SK-N-SH (cell line): ENCODE data around the gene SEPTIN10. TPM values are rescaled to one million over a fixed set of nuclear protein-coding genes. Genes with fewer than 3 reads are reported as not detected.

Experiments
- CTCF ChIA-PET: fragments of 300-600, 350-600 bp; formaldehyde crosslinking; extraction: SDS; loops from one replicate; lab custom pipeline; 2021; lab: Yijun Ruan, JAX
- POLR2A ChIA-PET: fragments of 350-600 bp; sonication (Branson Sonifier 250); formaldehyde crosslinking; extraction: SDS; loops from one replicate; lab custom pipeline; 2020; ENCODE audit warnings: antibody characterized with exemption, inconsistent platforms; lab: Yijun Ruan, JAX
- DNase-seq: peaks from one replicate; pipeline ENCODE4 v3.0.0; 2012
- H2AFZ ChIP-seq: fragments of 200-600 bp; sonication (generic); 2 replicates; pipeline ENCODE4 v1.8.1; 2016; ENCODE audit warnings: antibody characterized with exemption, mild to moderate bottlenecking, low read depth
- H3F3A ChIP-seq: fragments of 200-600 bp; sonication (generic); replicated peaks from 2 replicates; pipeline ENCODE3; 2016; ENCODE audit warnings: antibody characterized with exemption, mild to moderate bottlenecking; ENCODE audit not compliant: insufficient read depth
- H3K27ac ChIP-seq, 2 experiments: fragments of 200-500 bp in 1 of 2; fragments of 200-600 bp in 1 of 2; sonication (Bioruptor generic) in 1 of 2; sonication (generic), shearing (Covaris generic) in 1 of 2; 2 replicates each; pipeline versions ENCODE4 v1.5.1 to v1.6.1; 2014 to 2016; ENCODE audit warnings: low read depth in 2 of 2, inconsistent platforms in 1 of 2, low read length in 1 of 2, mild to moderate bottlenecking in 1 of 2, mixed read lengths in 1 of 2
- H3K27me3 ChIP-seq: fragments of 200-600 bp; sonication (generic), shearing (Covaris generic); 2 replicates; pipeline ENCODE4 v1.6.1; 2016; ENCODE audit warnings: mixed run types; ENCODE audit not compliant: insufficient read depth
- H3K36me3 ChIP-seq, 2 experiments: fragments of 200-500 bp in 1 of 2; fragments of 200-600 bp in 1 of 2; sonication (Bioruptor generic) in 1 of 2; sonication (generic) in 1 of 2; replicated peaks in 1 of 2; 2 replicates each; pipeline versions ENCODE3 to v1.5.1; 2014 to 2016; ENCODE audit warnings: low read length in 1 of 2, mild to moderate bottlenecking in 1 of 2; ENCODE audit not compliant: insufficient read depth in 2 of 2, control insufficient read depth in 1 of 2
- H3K4me1 ChIP-seq, 2 experiments: fragments of 200-500 bp in 1 of 2; fragments of 200-600 bp in 1 of 2; sonication (Bioruptor generic) in 1 of 2; sonication (generic), shearing (Covaris generic) in 1 of 2; 2 replicates each; pipeline versions ENCODE4 v1.5.1 to v1.6.1; 2014 to 2016; ENCODE audit warnings: low read depth in 1 of 2, low read length in 1 of 2, mixed run types in 1 of 2; ENCODE audit not compliant: insufficient read depth in 2 of 2, control insufficient read depth in 1 of 2
- H3K4me2 ChIP-seq: fragments of 200-600 bp; sonication (generic), shearing (Covaris generic); 2 replicates; pipeline ENCODE4 v1.6.1; 2017; ENCODE audit warnings: mixed run types
- H3K4me3 ChIP-seq, 2 experiments: fragments of 200-500 bp in 1 of 2; fragments of 200-600 bp in 1 of 2; sonication (Bioruptor generic) in 1 of 2; sonication (generic), shearing (Covaris generic) in 1 of 2; 2 replicates each; pipeline versions ENCODE4 v1.5.1 to v1.8.1; 2014 to 2016; ENCODE audit warnings: low read depth in 2 of 2, inconsistent platforms in 1 of 2, low read length in 1 of 2, mild to moderate bottlenecking in 1 of 2, mixed read lengths in 1 of 2, moderate library complexity in 1 of 2
- H3K79me2 ChIP-seq: fragments of 200-600 bp; sonication (generic); 2 replicates; pipeline ENCODE4 v1.8.1; 2017; ENCODE audit warnings: mild to moderate bottlenecking; ENCODE audit not compliant: insufficient read depth
- H3K9ac ChIP-seq: fragments of 200-600 bp; sonication (generic); 2 replicates; pipeline ENCODE4 v1.6.1; 2017; ENCODE audit warnings: mixed run types
- H3K9me2 ChIP-seq: fragments of 200-600 bp; sonication (generic); 2 replicates; pipeline ENCODE4 v1.6.1; 2017; ENCODE audit warnings: mixed run types
- H3K9me3 ChIP-seq: fragments of 200-600 bp; sonication (generic); 2 replicates; pipeline ENCODE4 v1.6.1; 2017; ENCODE audit warnings: mixed run types, mild to moderate bottlenecking, moderate library complexity
- H4K20me1 ChIP-seq: fragments of 200-600 bp; sonication (generic); 2 replicates; pipeline ENCODE4 v1.6.1; 2017; ENCODE audit warnings: mild to moderate bottlenecking, mixed run types; ENCODE audit not compliant: insufficient read depth
- EZH2phosphoT487 ChIP-seq: fragments of 200-600 bp; sonication (generic); IDR thresholded peaks from 2 replicates; pipeline ENCODE4 v1.6.1; 2017; ENCODE audit warnings: low read depth, mixed run types, mild to moderate bottlenecking, antibody characterized with exemption, moderate library complexity, borderline replicate concordance
- NRF1 ChIP-seq: IDR thresholded peaks from 2 replicates; pipeline ENCODE4 v1.6.1; 2012; ENCODE audit warnings: low read depth, mild to moderate bottlenecking, low read length
- RCOR1 ChIP-seq: fragments of 150-350 bp; IDR thresholded peaks from 2 replicates; pipeline ENCODE4 v1.6.1; 2017; ENCODE audit warnings: antibody characterized with exemption, low read length
- RFX5 ChIP-seq: IDR thresholded peaks from 2 replicates; pipeline ENCODE4 v1.6.1; 2012; ENCODE audit warnings: mild to moderate bottlenecking, improper control_type of control experiment, low read length
- TCF12 ChIP-seq: IDR thresholded peaks from 2 replicates; pipeline ENCODE4 v1.4.0; 2012
- USF1 ChIP-seq: IDR thresholded peaks from 2 replicates; pipeline ENCODE4 v1.4.0; 2012; ENCODE audit warnings: low read depth, borderline replicate concordance
- ZBTB33 ChIP-seq: IDR thresholded peaks from 2 replicates; pipeline ENCODE4 v1.4.0; 2012; ENCODE audit warnings: low read depth, borderline replicate concordance
- WGBS: methylation state at CpG from one replicate; pipeline ENCODE4 v1.1.6; 2017; ENCODE audit warnings: low lambda C conversion rate; 5-methylcytosine and 5-hydroxymethylcytosine counted together
- polyA plus RNA-seq, 3 experiments: library from polyadenylated mRNA; depleted of rRNA; stranded (reverse); fragments of >200 nt; gene quantifications; 2 replicates each; pipeline ENCODE4 v1.2.3, GENCODE V29; 2012

Gene SEPTIN10
- polyA plus RNA-seq, 1 of the 3 experiments (the other 2 are of a cell fraction) = 46.5 TPM

- Histone ChIP-seq H3K36me3 (no peaks in the 10 kb centered on the region), H3K9me2 (no peaks in the 10 kb centered on the region), H3K4me2 (no peak overlapping the region), H3K4me1 (no peaks in the 10 kb centered on the region), H3K4me3 (no peak overlapping the region), H3K27ac (no peak overlapping the region), H4K20me1 (no peaks in the 10 kb centered on the region), H2AFZ (no peak overlapping the region), H3K27me3 (no peaks in the 10 kb centered on the region), H3F3A (no peaks in the 10 kb centered on the region)
- POLR2A ChIA-PET = no interaction called here
- no peak for DNase-seq
- no peak for TF ChIP-seq RFX5
- TF ChIP-seq EZH2phosphoT487 = no peak
- no peak for TF ChIP-seq TCF12
- TF ChIP-seq NRF1 = no peak
- TF ChIP-seq ZBTB33 = no peak
- no peak for TF ChIP-seq USF1
- TF ChIP-seq, all 33 proteins: peak for 0
- CTCF ChIA-PET = interaction anchor here (0.9 to 1.3 kb wide), 2 partner anchors 12 to 214 kb away, joined by 4 read pairs; no protein-coding TSS in a partner anchor
- WGBS = 87% methylated on average over 7 of the region's 7 CpGs
- no peak overlapping the region for H3K9ac ChIP-seq
- no peaks in the 10 kb centered on the region for H3K9me3 ChIP-seq
- H3K79me2 ChIP-seq = no peaks in the 10 kb centered on the region
Observed at GRCh38 chr2:109522063-109522374, 91.7 kb downstream of the SEPTIN10 start.

GRCh38 chr2:109521233-109522062 lies 92.3 kb downstream of the SEPTIN10 start:
- no peaks in the 10 kb centered on the region for H3K4me1 ChIP-seq
- no peaks in the 10 kb centered on the region for H4K20me1 ChIP-seq
- H2AFZ ChIP-seq = no peak overlapping the region
- no peak for TF ChIP-seq RCOR1
- no peak overlapping the region for H3K4me2 ChIP-seq
- H3F3A ChIP-seq = no peaks in the 10 kb centered on the region
- H3K27me3 ChIP-seq = no peaks in the 10 kb centered on the region
- no peaks in the 10 kb centered on the region for H3K79me2 ChIP-seq
- DNase-seq = no peak
- H3K4me3 ChIP-seq = no peak overlapping the region
- H3K9me3 ChIP-seq = no peaks in the 10 kb centered on the region
- H3K9ac ChIP-seq = no peak overlapping the region
- POLR2A ChIA-PET = no interaction called here
- H3K27ac ChIP-seq = no peak overlapping the region
- 72% methylated on average over 18 of the region's 20 CpGs for whole genome bisulfite sequencing
- H3K9me2 ChIP-seq = no peaks in the 10 kb centered on the region
- no peaks in the 10 kb centered on the region for H3K36me3 ChIP-seq
- CTCF ChIA-PET = interaction anchor here (0.9 to 1.3 kb wide), 3 partner anchors 11 to 214 kb away, joined by 3 to 4 read pairs (median 4); no protein-coding TSS in a partner anchor
